RKO (cell line): ENCODE results near the gene AGRN.
A peak's percentile ranks its signal among the peaks of the same experiment; 100 is the strongest.
"Not testable (repeated sequence)": the region's sequence is repeated elsewhere in the genome, so short reads cannot be mapped to it uniquely, and the experiment has no call there.

ENCODE experiments used
- DNase-seq: peaks from one replicate; pipeline ENCODE4 v3.0.0-alpha.2; 2016; ENCODE audit warnings: low spot score

AGRN gene

DNA sequence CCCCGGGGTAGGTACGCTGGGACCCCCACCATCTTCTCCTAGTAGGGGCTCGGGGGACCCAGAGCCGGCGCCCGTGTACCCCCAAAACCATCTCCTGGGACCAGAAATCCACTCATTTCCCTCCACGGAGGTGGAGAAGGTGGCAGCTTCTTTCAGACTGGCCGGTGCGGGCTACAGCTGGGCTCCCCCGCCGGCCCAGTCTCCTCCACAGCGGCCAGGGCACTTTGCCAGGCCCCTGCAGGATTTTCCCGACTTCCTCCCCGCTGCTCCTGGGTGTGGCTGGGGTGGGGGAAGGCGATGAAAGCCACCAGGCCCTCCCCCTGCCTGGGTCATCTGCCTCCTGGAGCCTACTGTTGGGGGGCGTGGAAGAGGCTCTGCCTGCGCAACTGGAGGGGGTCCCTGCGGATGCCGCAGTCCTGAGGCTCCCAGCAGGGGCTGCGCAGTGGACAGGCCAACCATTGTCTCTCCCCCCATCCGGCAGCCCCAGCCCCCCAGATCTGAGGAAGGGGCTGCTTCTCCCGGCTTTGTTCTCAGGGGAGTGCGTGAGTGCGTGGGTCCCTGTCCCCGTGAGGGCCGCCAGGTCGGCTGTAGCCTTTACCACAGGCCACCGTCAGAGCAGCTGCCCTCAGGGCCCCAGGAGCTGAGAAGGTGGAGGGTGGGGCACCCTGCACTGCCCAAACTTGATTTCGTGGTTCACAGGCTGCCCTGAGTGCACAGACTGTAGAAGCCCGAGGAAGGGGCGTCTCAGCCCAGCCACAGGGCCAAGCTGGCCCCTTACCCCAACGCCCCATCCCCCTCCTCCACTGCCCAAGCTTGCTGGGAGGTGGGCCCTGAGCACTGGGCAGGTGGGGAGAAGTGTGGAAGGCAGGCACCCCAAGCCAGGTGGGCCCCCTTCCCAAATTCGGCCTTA lies 1.3 kb downstream of the AGRN start:
- peak; percentile 68 for DNase-seq

DNA sequence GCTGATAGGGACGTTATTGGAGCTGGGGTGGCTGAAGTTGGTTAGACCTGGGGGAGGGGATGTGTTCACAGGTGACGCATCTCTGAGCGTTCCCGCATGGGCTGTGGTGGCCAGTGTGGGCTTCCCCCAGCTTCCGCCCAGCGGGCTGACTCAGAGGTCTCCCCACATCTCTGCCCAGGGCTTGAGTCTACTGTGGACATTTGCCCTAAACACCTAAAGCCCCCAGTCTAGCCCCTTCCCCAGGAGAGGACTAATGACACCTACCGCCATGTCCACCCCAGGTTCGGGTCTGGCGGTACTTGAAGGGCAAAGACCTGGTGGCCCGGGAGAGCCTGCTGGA lies 2.0 kb downstream of the AGRN start:
- peak; percentile 76 for DNase-seq

DNA sequence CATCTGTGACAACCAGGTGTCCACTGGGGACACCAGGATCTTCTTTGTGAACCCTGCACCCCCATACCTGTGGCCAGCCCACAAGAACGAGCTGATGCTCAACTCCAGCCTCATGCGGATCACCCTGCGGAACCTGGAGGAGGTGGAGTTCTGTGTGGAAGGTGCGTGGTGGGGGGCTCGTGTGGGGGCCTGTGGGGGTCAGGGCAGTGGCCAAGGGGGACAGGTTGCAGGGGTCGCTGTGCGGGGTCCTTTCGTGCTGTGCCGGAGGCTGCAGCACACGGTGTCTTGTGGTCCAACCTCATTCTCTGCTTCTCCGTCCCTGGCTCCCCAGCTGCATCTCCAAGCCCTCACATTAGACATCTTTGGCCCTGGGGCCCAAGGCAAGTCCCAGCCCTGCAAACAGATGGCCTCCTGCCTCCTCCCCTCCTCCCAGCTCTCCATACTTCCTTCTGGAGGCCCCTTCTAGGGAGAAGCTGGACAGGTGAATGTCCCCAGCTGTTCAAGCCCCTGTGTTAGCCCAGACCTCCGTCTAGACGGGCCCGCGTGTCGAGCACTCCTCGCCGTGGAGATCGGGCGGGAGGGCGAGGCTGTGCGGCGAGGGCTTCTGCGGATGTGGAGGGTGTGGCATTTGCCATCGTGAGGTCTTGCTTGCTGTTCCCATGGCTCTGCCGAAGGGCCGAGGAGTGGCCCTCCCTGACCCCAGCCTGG lies 2.5 kb downstream of the AGRN start:
- no peak for DNase-seq

DNA sequence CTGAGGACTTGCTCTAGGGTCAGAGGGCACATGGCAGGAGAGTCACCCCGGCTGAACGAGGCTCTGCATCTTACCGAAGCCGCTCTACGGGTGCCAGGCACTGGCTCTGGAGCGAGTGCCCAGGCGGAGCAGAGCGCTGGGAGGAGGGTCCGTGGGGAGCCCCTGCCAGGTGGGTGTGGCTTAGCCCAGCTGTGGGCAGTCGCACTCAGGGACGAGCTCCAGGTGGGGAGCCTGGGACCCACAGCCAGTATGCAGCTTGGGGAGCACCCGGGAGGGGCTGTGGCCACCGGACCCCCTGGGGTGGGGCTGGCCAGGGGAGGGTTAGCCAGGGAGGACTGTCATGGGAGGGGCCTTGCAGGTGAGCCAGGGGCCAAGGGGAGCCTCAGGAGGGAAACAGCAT lies 3.8 kb downstream of the AGRN start:
- no peak for DNase-seq

DNA sequence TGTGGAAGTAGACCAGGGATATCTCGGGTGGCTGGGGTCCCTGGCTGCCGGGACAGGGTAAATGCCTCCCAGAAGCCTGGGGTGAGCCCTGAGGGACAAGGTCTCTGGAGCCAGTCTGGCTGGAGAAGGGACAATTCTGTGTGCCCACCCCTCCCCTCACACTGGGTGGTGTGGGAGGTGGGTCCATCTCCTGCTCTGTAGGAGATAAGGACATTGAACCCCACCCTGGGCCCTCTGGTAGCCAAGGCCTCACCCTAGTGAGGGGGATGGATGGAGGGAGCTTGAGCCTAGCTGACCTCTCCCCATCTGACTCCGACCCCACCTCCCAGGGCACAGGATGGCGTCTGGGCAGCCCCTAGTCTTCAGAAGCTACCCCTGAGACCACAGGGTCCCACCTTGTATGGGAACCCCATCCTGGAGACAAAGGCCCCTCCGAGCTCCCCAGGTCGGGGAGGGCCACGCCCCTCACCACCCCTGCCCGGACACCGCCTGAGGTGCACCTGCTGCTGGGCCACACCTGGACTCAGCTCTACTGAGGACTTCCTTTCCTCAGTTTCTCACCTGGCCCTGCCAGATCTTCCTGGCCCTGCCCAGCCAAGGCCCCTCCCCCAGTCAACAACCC lies 4.3 kb downstream of the AGRN start:
- no peak for DNase-seq

DNA sequence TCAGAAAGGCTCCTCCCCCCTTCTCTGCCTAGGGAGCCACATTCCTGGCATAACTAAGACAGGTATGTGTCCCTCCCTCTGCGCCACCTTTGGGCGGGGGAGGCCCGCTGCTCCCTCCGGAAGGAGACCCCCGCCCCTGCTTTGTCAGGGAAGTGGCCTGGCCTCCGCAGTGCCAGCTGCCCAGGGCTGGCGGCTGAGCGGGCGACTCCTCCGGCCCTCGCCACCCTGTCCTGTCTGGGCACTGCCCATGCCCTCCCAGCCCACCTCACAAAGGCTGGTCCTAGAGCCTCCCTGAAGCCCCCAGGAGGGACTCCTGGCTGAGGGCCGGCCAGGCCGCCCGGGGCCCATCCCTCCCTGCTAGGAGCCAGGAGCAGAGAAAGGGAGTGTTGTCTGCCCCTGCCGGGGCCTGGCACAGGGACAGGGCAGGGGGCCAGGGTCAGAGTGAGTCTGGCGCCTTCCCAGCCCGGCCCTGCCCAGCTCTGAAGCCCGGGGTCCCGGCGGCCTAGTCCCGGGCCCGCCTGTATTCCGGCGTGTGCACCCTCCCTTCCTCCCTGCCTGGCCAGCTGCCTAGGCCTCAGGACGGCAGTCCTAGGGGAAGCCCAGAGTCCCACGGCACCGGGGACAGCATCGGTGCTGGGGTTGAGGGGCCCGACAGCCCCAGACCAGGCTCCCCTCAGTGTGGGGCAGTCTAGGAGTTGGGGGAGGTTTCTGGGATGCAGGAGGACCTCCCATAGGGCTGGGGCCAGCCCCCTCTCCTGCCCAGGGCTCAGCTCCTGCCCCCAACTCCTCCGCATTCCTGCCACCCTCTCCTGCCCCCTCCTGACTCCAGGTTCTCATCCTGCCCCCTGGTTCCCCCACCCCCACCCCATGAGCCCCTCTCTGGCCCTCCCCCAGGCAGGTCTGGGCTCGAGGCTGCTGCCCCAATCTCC lies 5.1 kb downstream of the AGRN start:
- DNase-seq = no peak

DNA sequence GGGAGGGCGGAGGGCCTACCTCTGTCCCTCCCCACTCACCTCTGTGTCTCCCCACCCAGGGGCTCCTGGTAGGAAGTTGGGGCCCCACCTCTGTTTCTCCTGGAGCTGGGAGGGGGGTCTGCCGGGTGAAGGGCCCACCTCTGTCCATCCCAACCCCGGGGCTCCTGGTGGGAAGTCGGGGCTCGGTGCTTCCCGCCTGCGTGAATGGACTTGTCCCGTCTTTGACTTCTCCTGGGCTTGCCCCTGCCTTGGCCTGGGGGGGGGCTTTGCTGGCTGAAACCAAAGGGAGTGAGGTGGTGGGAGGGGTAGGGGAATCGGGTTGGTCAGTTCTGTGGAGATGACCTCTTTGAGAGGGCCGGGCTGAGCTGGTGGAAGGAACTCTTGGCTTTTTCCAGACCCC lies 5.8 kb downstream of the AGRN start:
- DNase-seq = no peak

DNA sequence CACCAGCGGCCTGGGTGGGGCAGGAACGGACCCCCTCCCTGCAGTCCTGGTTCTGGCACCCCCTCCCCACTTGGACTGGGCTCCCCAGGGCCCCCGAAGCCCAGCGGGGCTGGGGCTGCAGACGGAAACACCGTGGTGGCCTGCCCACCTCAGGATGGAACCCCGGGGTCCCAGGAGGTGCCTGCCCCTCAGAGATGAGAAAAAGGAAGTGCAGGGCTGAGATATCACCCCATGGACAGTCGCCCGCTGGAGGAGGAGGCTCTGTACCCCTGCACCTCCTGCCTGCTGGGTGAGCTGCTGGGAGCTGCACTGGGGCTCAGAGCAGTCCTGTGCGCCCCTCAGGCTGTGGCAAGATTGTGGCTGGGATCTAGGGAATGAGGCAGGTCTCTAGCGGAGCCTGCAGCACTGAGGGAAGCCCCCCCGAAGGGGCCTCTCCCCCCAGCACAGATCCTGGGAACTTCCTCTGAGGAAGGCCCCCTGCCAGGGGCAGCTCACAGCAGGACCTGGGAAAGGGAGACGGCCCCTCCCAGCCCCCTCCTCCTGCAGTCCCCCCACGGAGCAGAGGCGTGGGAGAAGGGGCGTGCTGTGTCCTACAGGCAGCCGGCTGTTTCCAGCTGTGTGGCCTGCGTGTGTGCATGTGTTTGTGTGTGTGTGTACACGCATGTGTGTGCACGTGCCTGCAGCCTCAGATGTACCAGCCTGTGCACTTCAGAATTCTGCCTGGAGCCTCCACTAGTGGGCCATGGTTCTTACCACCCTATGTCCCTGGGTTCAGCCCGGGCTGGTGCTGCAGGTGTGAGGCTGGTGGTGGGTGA lies 6.9 kb downstream of the AGRN start:
- no peak for DNase-seq

DNA sequence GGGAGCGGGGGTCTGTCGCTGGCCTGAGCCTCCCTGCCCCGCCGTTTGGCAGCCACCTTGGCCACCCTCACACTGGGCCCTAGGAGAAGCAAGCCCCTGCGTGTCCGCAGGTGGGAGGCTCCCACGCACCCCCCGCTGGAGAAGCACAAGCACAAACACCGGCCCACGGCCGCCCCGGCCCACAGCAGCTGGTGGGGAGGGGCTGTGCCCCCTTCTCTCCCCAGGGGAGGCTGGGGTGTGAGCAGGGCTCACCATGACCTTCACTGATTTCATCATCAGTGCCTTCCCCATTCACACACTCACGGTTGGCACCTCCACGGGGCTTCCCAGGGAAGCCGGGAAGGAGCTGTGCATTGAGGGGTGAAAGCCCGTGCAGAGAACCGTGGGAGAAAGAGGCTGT lies 7.9 kb downstream of the AGRN start:
- no peak for DNase-seq

DNA sequence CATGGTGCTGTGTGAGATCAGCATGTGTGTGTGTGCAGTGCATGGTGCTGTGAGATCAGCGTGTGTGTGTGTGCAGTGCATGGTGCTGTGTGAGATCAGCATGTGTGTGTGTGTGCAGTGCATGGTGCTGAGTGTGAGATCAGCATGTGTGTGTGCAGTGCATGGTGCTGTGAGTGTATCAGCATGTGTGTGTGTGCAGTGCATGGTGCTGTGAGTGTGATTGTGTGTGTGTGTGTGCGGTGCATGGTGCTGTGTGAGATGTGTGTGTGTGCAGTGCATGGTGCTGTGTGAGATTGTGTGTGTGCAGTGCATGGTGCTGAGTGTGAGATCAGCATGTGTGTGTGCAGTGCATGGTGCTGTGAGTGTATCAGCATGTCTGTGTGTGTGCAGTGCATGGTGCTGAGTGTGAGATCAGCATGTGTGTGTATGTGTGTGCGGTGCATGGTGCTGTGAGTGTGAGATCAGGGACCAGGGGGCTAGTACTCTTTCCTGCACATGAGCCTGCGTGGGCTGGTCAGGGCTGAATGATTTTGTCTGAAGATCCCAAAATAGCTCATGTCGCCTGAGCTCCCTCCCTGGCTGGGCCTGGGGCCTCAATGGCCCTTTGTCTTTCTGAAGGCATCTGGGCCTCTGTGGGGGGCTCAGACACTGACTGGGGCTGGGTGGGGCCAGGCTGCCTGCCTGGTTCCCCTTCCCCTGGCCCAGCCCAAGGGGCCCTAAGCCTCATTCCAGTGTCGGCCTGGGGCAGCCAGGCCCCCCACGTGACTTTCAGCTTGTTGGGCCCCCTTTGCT lies 11.1 kb downstream of the AGRN start:
- not testable (repeated sequence) for DNase-seq

DNA sequence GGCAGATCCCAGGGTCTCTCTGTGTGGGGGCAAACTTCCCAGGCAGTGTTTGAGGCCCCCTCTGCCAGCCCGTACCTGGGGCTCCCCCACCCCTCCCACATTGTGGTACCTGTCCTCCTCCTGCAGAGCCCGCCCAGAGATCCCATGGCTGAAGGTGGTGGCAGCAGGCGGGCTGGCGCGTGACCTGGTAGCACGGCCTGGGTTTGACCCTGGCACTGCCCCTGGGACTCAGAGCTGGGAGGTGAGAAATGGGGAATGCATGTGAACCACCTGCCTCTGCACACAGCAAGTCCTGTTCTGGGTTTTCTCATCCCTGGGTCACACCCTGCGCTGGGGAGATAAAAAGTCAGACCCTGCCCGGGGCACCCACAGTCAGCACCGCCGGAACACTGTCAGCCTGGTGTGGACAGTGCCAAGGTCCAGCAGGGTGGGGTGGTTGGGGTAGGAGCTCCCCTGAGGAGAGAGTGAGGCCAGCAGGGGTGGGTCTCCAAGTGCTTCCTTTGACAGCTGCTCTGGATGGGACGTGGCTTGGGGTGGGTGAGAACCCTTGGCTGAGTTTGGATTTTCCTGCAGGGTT lies 11.8 kb downstream of the AGRN start:
- DNase-seq = no peak

DNA sequence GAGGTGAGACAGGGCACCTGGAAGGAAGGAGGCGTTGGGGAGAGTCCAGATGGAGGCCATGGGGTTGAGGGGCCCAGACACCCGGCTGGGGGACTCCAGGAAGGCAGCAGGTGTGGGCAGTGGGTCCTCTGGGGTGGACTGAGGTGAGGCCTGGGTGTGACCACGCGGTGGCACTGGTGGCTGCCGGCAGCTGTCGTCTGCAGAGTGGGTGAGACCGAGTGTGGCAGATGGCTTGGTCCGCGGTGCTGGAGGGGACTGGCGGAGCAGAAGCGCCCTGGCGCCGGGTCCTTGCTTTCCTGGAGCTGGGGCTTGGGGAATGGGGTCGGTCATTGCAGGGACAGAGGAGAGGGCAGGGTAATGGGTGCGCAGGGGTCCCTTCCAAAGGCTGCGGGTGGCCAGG lies 12.5 kb downstream of the AGRN start:
- no peak for DNase-seq

DNA sequence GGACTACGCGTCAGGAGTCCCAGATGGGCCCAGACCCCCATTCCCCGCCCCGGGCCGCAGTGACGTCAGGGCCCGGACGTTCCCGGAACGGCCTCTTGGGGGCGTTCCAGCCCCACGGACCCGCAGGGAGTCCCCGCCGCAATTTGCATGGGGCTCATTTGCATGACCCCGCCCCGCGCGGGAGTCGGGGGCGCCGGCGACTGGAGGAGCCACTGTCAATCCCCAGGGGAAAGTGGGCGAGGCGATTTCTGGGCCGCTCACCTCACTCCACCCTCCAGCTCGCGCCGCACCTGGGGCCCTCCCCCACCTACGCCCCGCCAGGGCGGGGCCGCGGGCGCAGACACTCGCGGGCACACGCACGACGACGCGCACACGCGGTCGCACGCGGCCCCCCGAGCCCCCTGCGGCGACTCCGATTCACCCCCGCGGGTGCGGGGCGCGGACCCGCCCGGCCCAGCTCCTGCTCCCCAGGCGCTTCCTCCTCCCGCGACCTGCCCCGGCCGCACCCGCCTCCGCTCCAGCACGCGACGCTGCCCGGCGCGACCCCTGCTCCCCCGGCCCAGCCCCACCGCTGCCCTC lies 13.2 kb downstream of the AGRN start:
- DNase-seq = no peak

DNA sequence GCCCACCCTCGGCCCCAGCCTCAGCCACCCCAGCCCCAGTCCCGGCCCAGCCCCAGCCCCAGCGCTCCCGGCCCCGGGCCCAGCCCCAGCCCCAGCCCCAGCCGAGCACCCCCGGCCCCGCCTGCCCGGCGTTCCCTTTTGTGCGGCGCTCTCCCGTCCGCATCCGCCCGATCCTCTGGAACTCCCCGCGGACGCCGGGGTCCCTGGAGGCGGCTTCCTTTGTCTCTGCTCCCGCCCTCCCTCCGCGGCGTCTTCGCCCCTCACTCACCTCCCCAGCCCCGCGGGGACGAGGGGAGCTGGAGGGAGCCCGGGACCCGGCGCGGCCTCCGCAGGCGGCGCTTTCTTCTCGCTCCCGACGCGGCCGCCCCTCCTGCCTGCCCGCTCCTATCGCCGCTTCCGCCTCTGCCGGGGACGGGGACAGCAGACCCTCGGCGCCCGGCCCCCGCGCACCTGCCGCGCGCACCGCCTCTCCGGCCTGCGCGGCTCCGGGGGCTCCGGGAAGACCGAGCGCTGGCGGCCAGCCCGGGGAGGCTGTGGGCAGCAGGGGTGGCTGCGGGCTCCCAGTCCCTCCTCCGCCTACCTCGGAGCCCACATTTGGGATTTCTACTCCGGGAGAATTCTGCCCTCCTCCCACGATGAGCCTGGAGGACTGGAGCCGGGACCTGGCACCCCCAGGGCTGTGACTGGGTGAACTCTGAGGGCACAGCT lies 14.0 kb downstream of the AGRN start:
- DNase-seq = no peak

DNA sequence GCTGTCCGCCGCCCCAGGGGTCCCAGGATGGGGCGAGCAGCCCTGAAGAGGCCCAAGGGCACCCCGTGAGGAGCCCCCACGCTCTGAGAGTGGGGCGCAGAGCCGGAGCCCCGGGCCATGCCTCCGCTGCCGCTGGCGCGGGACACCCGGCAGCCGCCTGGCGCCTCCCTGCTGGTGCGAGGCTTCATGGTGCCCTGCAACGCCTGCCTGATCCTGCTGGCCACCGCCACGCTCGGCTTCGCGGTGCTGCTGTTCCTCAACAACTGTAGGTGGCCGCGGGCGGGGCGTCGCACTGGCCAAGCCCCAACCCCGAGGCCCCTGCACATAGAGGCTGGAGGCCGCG lies 14.5 kb downstream of the AGRN start:
- no peak for DNase-seq

DNA sequence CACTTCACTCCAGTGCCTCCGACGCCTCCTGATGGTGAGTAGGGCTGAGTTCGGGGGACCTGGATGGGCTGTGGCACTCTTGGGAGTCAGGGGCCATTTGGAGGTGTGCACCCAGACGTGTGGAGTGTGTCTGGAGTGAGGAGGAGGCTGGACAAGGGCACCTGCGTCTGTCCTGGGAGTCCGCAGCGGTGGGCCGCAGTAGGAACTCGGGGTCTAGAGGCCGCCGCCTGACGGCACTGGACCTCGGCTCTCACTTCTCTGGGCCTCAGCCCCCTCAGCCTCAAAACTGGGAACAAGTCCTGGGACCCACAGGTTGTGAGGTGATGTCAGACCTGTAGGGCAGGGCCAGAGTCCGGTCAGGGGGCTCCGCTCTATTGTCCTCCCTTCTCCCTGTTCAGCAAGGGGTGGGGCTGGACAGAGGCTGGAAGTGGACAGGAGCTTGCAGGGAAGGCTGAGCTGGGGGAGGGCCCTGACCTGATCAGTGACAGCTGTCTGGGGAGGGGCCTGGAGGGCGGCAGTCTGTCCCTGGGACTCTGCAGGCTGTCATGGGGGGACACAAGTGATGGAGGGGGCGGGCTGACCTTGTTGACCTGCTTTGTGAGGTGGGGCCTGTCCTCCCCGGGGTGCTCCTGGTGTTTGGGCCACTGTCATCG lies 15.5 kb downstream of the AGRN start:
- DNase-seq = no peak

DNA sequence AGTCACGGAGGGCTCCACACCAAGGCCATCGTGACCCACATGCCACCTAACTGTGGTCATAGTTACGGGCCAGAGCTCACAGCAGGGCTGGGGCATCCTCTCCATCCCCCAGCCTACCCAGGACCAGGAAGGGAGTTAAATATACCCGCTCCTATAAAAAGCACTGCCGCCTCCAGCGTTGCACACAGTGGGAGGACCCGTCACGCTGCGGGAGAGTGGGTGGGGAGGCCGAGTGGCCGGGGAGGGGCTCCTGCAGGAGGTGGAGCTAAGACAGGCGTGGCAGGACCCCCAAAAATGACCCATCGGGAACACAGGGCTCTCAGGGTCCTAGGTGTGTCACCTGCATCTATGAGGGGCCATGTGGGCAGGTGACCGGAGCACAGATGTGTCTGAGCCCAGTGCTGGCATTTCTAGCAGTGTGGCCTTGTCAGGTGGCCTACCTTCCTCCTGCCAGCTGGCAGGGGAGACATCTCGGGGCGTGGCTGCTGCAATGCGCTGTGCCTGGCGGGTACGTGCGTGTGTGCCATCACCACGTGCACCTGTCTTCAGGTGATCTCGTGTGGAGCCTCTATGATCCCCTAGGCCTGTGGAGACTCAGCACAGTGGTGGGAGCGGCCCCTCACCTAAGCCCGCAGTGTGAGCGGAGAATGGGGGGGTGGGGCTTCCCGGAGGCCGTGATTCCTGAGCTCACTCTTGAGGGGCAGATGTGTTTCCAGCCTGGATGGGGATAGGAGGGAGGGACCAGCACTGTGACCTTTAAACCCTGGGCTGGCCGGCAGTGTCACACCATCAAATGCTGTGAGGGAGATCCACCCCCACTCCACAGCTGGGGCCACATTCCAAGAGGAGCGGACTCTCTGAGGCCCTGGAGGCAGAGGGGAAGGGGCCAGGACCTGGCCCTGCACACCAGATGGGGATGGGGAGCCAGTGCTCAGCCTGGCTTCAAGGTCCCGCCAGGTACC lies 17.7 kb downstream of the AGRN start:
- no peak for DNase-seq
